PFSK-1 (cell line): ENCODE data around the gene TMEM87B.

ENCODE experiments used
- POLR2AphosphoS5 ChIP-seq: IDR thresholded peaks from 2 replicates; pipeline ENCODE4 v1.6.1; 2012; ENCODE audit warnings: low read depth, mild to moderate bottlenecking, control low read depth, low read length, moderate library complexity
- SIN3A ChIP-seq: IDR thresholded peaks from 2 replicates; pipeline ENCODE4 v1.6.1; 2012; ENCODE audit warnings: mild to moderate bottlenecking, low read length, moderate library complexity, borderline replicate concordance; ENCODE audit not compliant: insufficient read depth
- TAF1 ChIP-seq: IDR thresholded peaks from 2 replicates; pipeline ENCODE4 v1.6.1; 2012; ENCODE audit warnings: low read length, control low read depth, borderline replicate concordance; ENCODE audit not compliant: insufficient read depth
- TF ChIP-seq, protein P1 (sequence below), 2 experiments: IDR thresholded peaks; 2 replicates each; pipeline versions ENCODE4 v1.6.1 to v1.8.0; 2011 to 2012; ENCODE audit warnings: low read depth in 2 of 2, low read length in 2 of 2, control low read depth in 1 of 2, inconsistent platforms in 1 of 2, mild to moderate bottlenecking in 1 of 2, moderate library complexity in 1 of 2; ENCODE audit not compliant: insufficient read depth in 1 of 2

GRCh38 chr2:112027767-112028166 lies 27.3 kb upstream of the TMEM87B start:
- TF ChIP-seq TAF1 (no peak), POLR2AphosphoS5 (no peak), SIN3A (no peak)
- TF ChIP-seq, protein P1, sequence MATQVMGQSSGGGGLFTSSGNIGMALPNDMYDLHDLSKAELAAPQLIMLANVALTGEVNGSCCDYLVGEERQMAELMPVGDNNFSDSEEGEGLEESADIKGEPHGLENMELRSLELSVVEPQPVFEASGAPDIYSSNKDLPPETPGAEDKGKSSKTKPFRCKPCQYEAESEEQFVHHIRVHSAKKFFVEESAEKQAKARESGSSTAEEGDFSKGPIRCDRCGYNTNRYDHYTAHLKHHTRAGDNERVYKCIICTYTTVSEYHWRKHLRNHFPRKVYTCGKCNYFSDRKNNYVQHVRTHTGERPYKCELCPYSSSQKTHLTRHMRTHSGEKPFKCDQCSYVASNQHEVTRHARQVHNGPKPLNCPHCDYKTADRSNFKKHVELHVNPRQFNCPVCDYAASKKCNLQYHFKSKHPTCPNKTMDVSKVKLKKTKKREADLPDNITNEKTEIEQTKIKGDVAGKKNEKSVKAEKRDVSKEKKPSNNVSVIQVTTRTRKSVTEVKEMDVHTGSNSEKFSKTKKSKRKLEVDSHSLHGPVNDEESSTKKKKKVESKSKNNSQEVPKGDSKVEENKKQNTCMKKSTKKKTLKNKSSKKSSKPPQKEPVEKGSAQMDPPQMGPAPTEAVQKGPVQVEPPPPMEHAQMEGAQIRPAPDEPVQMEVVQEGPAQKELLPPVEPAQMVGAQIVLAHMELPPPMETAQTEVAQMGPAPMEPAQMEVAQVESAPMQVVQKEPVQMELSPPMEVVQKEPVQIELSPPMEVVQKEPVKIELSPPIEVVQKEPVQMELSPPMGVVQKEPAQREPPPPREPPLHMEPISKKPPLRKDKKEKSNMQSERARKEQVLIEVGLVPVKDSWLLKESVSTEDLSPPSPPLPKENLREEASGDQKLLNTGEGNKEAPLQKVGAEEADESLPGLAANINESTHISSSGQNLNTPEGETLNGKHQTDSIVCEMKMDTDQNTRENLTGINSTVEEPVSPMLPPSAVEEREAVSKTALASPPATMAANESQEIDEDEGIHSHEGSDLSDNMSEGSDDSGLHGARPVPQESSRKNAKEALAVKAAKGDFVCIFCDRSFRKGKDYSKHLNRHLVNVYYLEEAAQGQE (IDR thresholded peaks at IDR 0.05; ENCODE audit: insufficient read depth in 1 of 2, low read depth in 2 of 2, low read length in 2 of 2): no peak
